PC-9 (cell line): Measurements from ENCODE around the gene ANKRD34B.

Experiments
- CTCF ChIP-seq: fragments of 200-600 bp; sonication (generic); conservative IDR thresholded peaks from 2 replicates; pipeline ENCODE4 v1.6.1; 2017; ENCODE audit warnings: mixed run types, antibody characterized with exemption, mild to moderate bottlenecking, moderate library complexity
- EZH2 ChIP-seq: fragments of 200-600 bp; sonication (generic); IDR thresholded peaks from 2 replicates; pipeline ENCODE4 v1.8.0; 2017; ENCODE audit warnings: antibody characterized with exemption, low read depth

- TF ChIP-seq CTCF (no peak), EZH2 (no peak)
These were observed at the start of gene ANKRD34B for GRCh38 chr5:80569961-80570786.
